Spleen (tissue), 7 donors: ENCODE data around the gene FAF1.

Source experiments
- POLR2A ChIP-seq, 3 donors: fragments of 450-650 bp; IDR thresholded peaks; one replicate each; pipeline ENCODE4 v1.5.1; 2017; ENCODE audit warnings: antibody characterized with exemption in 3 of 3, mild to moderate bottlenecking in 1 of 3
- POLR2AphosphoS5 ChIP-seq, 3 donors: sonication (generic); formaldehyde crosslinking; IDR thresholded peaks; one replicate each; pipeline ENCODE4 v1.5.1; 2017; ENCODE audit warnings: antibody characterized with exemption in 3 of 3
- TF ChIP-seq, protein P1 (sequence below), 11 experiments: fragments of 200-600 bp in 7 of 11; fragments of 450-650 bp in 4 of 11; sonication (generic) in 4 of 11; IDR thresholded peaks in 8 of 11; conservative IDR thresholded peaks in 3 of 11; 1 replicate in 7 of 11; 2 replicates in 4 of 11; pipeline versions ENCODE4 v1.4.0 to v1.8.0; 2016 to 2021; ENCODE audit warnings: antibody characterized with exemption in 11 of 11, inconsistent platforms in 4 of 11, mild to moderate bottlenecking in 1 of 11
- donor health status: DM: no; HTN: no; CAD: no; lungs with moderate emphysema.
- donor health status: DM: no; HTN: no; CAD: no.
- donor health status: DM: no; HTN: no; CAD: no.

DNA sequence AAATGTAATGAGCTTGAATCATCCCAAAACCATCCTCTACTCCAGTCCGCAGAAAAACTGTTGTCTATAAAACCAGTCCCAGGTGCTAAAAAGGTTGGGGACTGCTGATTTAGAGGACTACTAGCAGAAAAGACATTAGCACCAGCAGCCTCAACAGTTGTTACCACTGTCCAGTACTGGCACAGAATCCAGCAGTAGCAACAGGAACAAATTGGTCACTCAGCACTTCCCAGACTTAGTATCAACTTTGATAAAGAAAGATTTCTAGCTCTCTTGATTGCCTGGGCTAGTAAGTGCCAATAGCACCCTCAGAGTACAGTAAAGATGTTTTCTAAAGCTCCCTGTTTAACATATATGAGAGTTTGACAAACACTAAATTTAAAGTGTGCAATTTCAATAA is 127.9 kb downstream of the FAF1 start:
- TF ChIP-seq, protein P1, sequence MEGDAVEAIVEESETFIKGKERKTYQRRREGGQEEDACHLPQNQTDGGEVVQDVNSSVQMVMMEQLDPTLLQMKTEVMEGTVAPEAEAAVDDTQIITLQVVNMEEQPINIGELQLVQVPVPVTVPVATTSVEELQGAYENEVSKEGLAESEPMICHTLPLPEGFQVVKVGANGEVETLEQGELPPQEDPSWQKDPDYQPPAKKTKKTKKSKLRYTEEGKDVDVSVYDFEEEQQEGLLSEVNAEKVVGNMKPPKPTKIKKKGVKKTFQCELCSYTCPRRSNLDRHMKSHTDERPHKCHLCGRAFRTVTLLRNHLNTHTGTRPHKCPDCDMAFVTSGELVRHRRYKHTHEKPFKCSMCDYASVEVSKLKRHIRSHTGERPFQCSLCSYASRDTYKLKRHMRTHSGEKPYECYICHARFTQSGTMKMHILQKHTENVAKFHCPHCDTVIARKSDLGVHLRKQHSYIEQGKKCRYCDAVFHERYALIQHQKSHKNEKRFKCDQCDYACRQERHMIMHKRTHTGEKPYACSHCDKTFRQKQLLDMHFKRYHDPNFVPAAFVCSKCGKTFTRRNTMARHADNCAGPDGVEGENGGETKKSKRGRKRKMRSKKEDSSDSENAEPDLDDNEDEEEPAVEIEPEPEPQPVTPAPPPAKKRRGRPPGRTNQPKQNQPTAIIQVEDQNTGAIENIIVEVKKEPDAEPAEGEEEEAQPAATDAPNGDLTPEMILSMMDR (IDR thresholded peaks at IDR 0.05 in 8 of 11, conservative IDR thresholded peaks at IDR 0.05 in 3 of 11) = no peak
- TF ChIP-seq POLR2A (IDR thresholded peaks at IDR 0.05) (no peak), POLR2AphosphoS5 (IDR thresholded peaks at IDR 0.05) (no peak)
